Calu3 (cell line): ENCODE results near the gene FGFRL1. TPM values are rescaled to one million over a fixed set of nuclear protein-coding genes. Genes with fewer than 3 reads are reported as not detected.

Experiments used
- BruUV-seq: library from RNA; stranded (reverse); fragments of 400-500 nt; replicated peaks from 2 replicates; lab custom pipeline; 2021; lab: Mats Ljungman, UMichigan
- CTCF ChIA-PET: fragments of 300-600 bp; sonication (Branson Sonifier 250); formaldehyde crosslinking; loops from one replicate; lab custom pipeline; 2022; ENCODE audit warnings: antibody characterized with exemption; lab: Charles Lee
- DNase-seq: peaks from one replicate; pipeline ENCODE4 v3.0.0; 2022
- H3K27ac Mint-ChIP-seq: one replicate; pipeline ENCODE4 v1.8.0; 2022; ENCODE audit warnings: mixed read lengths; ENCODE audit not compliant: unreplicated experiment
- H3K27me3 Mint-ChIP-seq: one replicate; pipeline ENCODE4 v1.8.0; 2022; ENCODE audit warnings: mixed read lengths; ENCODE audit not compliant: unreplicated experiment
- H3K36me3 Mint-ChIP-seq: one replicate; pipeline ENCODE4 v1.8.0; 2022; ENCODE audit warnings: mild to moderate bottlenecking, moderate library complexity, mixed read lengths; ENCODE audit not compliant: insufficient read depth, unreplicated experiment
- H3K4me1 Mint-ChIP-seq: one replicate; pipeline ENCODE4 v1.8.0; 2022; ENCODE audit warnings: mild to moderate bottlenecking, low read depth, mixed read lengths; ENCODE audit not compliant: unreplicated experiment
- H3K4me3 Mint-ChIP-seq: one replicate; pipeline ENCODE4 v1.8.0; 2022; ENCODE audit warnings: mild to moderate bottlenecking, low read depth, moderate library complexity, mixed read lengths; ENCODE audit not compliant: unreplicated experiment
- H3K9me3 Mint-ChIP-seq: one replicate; pipeline ENCODE4 v1.8.0; 2022; ENCODE audit warnings: low read depth, mixed read lengths; ENCODE audit not compliant: unreplicated experiment
- intact Hi-C: fragments of 100-400 bp; cut with micrococcal nuclease; formaldehyde crosslinking; loops from one replicate; pipeline ENCODE4 v1.10.0; 2022; ENCODE audit not compliant: unreplicated experiment
- total RNA-seq: library from RNA; stranded (reverse); gene quantifications from 2 replicates; pipeline ENCODE4 v1.2.3, GENCODE V29; 2022
- TF ChIP-seq, protein P1 (sequence below): fragments of 200-600 bp; IDR thresholded peaks from one replicate; pipeline ENCODE4 v1.8.0; 2022; ENCODE audit warnings: antibody characterized with exemption; ENCODE audit not compliant: unreplicated experiment

The FGFRL1 gene
- total RNA-seq, 1 experiment from 2014 or later, result 43.2 TPM

- no peak for DNase-seq
- CTCF ChIA-PET, result no interaction called here
- Mint-ChIP-seq H3K27ac (no peak overlapping the region), H3K36me3 (no peaks in the 10 kb centered on the region), H3K4me1 (no peaks in the 10 kb centered on the region), H3K9me3 (no peaks in the 10 kb centered on the region), H3K27me3 (peaks cover 49% of the 10 kb centered on the region), H3K4me3 (no peak overlapping the region)
- no TSS peak for BruUV-seq
- TF ChIP-seq, protein P1, sequence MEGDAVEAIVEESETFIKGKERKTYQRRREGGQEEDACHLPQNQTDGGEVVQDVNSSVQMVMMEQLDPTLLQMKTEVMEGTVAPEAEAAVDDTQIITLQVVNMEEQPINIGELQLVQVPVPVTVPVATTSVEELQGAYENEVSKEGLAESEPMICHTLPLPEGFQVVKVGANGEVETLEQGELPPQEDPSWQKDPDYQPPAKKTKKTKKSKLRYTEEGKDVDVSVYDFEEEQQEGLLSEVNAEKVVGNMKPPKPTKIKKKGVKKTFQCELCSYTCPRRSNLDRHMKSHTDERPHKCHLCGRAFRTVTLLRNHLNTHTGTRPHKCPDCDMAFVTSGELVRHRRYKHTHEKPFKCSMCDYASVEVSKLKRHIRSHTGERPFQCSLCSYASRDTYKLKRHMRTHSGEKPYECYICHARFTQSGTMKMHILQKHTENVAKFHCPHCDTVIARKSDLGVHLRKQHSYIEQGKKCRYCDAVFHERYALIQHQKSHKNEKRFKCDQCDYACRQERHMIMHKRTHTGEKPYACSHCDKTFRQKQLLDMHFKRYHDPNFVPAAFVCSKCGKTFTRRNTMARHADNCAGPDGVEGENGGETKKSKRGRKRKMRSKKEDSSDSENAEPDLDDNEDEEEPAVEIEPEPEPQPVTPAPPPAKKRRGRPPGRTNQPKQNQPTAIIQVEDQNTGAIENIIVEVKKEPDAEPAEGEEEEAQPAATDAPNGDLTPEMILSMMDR, result no peak
- intact Hi-C loops, result no loop called here
These were observed 50.3 kb downstream of the FGFRL1 start for GRCh38 chr4:1061760-1062159.

- H3K27me3 Mint-ChIP-seq, result peaks cover 52% of the 10 kb centered on the region
- H3K4me3 Mint-ChIP-seq, result no peak overlapping the region
- CTCF ChIA-PET, result no interaction called here
- intact Hi-C loops, result no loop called here
- H3K36me3 Mint-ChIP-seq, result no peaks in the 10 kb centered on the region
- H3K4me1 Mint-ChIP-seq, result no peaks in the 10 kb centered on the region
- no peak for DNase-seq
- TF ChIP-seq, protein P1, result no peak
- no TSS peak for BruUV-seq
- H3K9me3 Mint-ChIP-seq, result no peaks in the 10 kb centered on the region
- H3K27ac Mint-ChIP-seq, result no peak overlapping the region
These were observed 51.0 kb downstream of the FGFRL1 start for GRCh38 chr4:1062419-1062818.

- Mint-ChIP-seq H3K9me3 (no peaks in the 10 kb centered on the region), H3K27ac (no peak overlapping the region), H3K27me3 (peaks cover 52% of the 10 kb centered on the region), H3K36me3 (no peaks in the 10 kb centered on the region), H3K4me1 (no peaks in the 10 kb centered on the region), H3K4me3 (no peak overlapping the region)
- no TSS peak for BruUV-seq
- CTCF ChIA-PET, result no interaction called here
- TF ChIP-seq, protein P1, result no peak
- no peak for DNase-seq
- intact Hi-C loops, result no loop called here
These were observed 54.3 kb downstream of the FGFRL1 start for GRCh38 chr4:1065732-1066131.

DNA sequence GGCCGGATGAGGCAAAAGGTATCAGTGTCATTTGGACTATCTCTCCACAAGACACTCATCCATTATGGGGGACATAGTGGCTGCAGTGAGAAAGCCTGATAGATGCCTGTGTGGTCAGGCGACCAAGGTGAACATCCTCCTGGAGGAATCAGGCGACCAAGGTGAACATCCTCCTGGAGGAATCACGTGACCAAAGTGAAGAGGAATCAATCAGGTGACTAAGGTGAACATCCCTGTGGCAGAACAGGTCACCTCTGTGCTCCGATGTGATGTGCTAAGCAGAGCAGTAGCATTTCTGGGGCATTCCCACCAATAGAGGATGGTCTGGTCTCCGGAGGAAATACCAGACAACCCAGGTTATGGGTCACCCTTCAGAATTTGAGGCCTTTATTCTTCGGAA, 58.0 kb downstream of the FGFRL1 start:
- TF ChIP-seq, protein P1, result no peak
- DNase-seq, result no peak
- Mint-ChIP-seq H3K4me3 (no peak overlapping the region), H3K27ac (no peak overlapping the region), H3K4me1 (peaks cover 4% of the 10 kb centered on the region), H3K27me3 (peaks cover 21% of the 10 kb centered on the region), H3K9me3 (no peaks in the 10 kb centered on the region), H3K36me3 (no peaks in the 10 kb centered on the region)
- BruUV-seq, result no TSS peak
- intact Hi-C loops, result no loop called here
- CTCF ChIA-PET, result no interaction called here
